T1000 (cell line): ENCODE data around the gene MALT1.
A peak's percentile ranks its signal among the peaks of the same experiment; 100 is the strongest.
"Not testable (repeated sequence)": the region's sequence is repeated elsewhere in the genome, so short reads cannot be mapped to it uniquely, and the experiment has no call there.

Experiments
- DNase-seq: peaks from one replicate; lab custom pipeline; 2025; ENCODE audit warnings: mixed read lengths; lab: John Stamatoyannopoulos, UW

MALT1 gene, protein sequence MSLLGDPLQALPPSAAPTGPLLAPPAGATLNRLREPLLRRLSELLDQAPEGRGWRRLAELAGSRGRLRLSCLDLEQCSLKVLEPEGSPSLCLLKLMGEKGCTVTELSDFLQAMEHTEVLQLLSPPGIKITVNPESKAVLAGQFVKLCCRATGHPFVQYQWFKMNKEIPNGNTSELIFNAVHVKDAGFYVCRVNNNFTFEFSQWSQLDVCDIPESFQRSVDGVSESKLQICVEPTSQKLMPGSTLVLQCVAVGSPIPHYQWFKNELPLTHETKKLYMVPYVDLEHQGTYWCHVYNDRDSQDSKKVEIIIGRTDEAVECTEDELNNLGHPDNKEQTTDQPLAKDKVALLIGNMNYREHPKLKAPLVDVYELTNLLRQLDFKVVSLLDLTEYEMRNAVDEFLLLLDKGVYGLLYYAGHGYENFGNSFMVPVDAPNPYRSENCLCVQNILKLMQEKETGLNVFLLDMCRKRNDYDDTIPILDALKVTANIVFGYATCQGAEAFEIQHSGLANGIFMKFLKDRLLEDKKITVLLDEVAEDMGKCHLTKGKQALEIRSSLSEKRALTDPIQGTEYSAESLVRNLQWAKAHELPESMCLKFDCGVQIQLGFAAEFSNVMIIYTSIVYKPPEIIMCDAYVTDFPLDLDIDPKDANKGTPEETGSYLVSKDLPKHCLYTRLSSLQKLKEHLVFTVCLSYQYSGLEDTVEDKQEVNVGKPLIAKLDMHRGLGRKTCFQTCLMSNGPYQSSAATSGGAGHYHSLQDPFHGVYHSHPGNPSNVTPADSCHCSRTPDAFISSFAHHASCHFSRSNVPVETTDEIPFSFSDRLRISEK

DNA sequence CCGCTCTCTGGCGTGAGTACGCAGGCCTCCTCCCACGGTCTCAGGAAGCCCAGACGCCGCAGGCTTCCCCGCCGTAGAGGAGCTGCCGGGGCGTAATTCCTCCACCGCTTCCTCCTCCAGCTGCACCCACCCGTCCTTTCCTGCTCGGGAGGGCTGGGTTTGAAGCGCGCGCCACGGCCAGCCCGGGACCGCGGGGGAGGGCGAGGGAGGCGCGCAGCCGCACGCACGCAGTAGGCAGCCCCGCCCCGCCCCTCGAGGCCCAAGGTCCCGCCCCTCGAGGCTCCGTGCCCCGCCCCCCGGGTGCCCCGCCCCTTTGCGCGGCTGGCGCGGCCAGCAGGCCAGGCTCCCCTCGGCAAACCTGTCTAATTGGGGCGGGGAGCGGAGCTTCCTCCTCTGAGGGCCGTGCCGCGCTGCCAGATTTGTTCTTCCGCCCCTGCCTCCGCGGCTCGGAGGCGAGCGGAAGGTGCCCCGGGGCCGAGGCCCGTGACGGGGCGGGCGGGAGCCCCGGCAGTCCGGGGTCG is at the start of gene MALT1:
Gene MALT1 (plus strand): TSS at position 355 of the 521 bp plus-strand sequence. CDS start 179 bp downstream, outside the sequence.
- peak; percentile 76 for DNase-seq

DNA sequence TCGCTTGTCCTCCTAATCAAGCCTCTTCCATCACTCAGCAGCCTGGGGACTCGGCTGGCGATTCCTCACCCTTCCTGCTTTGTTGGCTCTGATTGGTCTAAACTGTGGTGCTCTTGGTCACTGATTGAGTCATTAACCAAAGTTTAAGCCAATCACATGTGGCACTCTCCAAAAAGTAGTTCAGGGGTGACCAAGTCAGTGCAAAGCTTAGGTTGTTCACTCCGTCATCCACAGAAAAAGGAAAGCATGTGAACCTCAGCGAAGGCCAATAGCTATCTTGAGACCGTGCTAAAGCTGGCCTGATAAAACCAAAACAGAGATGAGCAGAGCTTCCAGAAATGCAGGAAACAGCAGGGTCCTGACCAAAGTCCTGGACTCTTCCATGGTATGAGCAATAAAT is 47.3 kb upstream of the MALT1 start:
- DNase-seq = no peak

DNA sequence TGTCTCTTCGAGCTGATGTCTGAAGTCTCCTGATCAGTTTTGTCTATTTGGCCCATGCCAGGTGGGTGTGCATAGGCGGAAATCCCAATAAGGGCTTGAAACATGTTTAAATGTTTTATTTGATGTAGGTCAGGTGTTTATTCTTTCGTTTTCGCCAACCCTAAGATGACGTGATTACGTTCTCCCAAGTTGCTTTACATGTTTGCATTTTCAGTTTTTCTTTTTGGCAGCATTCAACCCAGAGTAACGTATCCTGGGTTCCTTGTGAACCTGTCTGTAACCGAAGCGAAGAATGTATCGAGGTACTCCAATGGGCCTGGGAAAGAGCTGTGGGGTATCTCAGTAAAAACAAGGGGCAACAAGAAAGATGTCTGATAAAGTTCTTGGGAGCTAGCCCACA is 45.4 kb upstream of the MALT1 start:
- DNase-seq = no peak

DNA sequence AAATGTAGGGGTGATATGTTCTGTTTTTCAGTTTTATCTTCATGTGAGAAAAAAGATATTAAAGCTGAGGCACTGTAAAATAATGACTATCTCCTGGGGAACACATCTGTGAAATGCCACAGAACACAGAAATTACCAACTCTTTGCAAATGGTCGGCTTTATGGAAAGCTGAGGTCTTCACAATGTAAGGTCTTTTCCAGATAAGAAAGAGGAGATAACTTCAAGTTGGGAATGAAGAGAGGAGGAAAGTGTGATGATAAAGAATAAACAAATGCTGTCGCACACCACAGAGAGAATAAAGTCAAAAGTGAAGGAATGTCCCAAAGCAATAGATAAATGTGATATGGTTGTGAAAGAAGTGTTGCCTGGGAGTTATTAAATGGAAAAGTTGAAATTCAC is 41.2 kb upstream of the MALT1 start:
- DNase-seq = no peak

DNA sequence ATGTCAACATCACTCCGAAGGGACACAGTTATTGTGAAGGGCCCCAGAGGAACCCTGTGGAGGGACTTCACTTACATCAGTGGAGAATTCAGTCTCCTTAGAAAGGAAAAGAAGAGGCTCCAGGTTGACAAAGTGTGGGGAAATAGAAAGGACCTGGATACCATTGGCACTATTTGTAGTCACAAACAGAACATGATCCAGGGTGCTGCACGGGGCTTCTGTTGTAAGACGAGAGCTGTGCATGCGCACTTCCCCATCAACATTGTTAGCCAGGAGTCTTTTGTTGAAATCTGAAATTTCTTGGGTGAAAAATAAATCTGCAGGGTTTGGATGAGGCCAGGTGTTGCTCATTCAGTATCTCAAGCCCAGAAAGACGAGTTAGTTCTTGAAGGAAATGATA is 40.0 kb upstream of the MALT1 start:
- no peak for DNase-seq

DNA sequence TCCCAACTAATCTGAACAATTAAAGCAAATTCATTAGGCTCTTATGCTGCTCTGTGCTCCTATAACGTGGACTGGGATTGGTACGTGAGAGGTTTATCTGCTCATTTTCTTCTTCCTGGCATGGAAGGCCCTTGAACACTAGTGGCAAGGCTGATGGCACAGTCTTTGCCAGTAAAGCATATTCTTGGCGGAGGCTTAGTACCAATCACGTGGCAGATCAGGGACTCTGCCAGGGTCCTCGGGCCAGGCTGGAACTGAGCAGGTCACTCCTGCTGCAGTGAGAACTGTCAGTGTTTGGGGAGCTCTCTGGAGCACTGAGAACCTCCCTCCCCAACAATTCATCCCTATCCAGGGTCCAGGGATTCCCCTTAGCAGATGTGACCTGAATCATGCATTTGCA is 38.7 kb upstream of the MALT1 start:
- no peak for DNase-seq

DNA sequence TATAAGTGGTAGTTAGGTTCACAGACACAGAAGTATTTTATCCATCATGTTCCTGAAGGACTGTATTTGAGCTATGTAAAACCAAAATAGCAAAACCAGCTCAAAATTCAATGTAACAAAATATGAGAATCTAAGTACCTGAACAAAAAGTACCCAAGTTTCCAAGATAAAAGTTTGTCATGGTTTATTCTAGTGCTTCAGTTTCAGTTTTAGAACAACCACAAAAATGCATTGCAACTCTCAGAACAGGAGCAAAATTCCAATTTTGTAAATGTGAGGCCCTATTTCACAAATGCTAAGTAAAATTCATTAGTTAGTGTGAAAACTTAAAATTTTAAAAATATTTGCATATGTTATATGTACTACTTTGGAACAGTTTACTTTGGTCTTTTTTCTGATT is 37.4 kb upstream of the MALT1 start:
- no peak for DNase-seq

DNA sequence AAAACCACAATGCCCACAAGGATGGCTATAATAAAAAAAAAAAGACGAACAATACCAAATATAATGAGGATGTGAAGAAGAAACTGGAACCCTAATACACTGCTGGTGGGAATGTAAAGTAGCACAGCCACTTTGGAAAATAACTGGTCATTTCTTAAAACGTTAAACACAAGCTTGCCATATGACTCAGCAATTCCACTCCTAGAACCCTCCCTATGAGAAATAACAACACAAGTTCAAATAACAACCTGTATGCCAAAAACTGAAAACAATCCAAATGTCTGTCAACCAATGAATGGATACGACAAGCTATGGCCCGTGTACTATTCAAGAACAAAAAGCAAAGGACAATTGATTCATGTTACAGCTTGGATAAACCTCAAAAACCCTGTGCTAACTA is 35.4 kb upstream of the MALT1 start:
- DNase-seq = no peak

DNA sequence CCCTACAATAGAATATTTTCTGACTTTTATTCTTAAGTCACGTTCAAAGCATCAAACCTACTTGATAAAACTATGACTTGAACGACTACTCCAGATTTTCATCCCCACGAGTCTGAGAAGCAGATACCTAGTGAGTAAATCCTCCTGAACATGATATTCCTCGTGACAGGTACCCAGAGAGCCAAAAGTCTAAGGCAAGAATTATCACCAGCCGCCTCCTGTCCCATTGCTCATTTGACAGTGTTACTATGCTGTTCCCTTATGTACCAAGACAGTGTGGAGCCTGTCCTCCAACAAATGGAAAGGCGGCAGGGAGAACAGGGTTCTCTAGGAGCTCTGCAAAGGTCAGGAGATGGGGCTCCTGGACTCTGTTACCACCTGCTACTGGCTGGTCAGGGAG is 34.1 kb upstream of the MALT1 start:
- no peak for DNase-seq

DNA sequence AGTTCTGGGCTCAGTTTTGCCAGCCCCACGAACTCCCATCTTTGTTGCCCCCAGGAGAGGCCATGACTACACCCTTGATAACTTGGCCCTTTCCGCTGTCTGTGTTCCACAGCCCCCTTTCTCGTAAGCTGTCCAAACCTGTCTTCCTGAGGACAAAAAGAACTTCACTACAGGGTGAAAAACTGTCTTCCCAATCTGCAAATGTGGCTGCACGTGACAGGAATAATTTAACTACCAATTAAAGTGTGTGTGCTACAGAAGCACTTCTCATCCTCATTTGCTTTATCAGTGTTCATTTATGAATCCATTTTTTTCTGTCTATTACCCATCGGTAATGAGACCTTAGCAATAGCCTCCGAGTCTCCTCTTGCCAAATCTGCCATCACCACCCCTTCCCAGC is 33.3 kb upstream of the MALT1 start:
- no peak for DNase-seq

DNA sequence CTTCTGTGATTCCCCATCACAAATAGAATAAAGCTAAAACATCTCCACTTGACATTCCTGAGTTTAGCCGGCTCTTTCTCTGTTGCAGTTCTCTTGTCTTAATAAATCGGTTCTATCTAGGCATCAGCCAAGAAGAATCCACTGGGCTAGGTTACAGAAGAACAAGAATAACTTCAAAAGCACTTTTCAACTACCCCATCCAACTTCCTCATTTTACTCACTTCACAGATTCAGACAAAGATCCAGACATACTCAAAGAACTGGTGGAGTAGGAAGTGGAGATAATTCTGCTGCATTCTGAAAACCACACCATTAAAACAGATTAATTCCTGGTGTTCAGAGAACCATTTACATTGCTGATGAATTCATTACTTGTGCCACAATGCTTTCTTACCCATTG is 32.8 kb upstream of the MALT1 start:
- no peak for DNase-seq

DNA sequence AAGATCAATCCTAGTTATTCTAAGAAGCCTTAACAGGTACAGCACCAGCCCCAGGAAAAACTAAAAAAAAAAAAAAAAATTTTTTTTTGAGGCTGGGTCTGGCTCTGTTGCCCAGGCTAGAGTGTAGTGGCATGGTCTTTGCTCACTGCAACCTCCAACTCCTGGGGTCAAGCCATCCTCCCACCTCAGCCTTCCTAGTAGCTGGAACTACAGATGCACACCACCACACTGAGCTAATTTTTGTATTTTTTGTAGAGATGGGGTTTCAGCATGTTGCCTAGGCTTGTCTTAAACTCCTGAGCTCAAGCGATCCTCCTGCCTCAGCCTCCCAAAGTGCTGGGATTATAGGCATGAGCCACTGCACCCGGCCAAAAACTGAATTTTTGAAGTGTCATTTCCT is 32.0 kb upstream of the MALT1 start:
- no peak for DNase-seq

DNA sequence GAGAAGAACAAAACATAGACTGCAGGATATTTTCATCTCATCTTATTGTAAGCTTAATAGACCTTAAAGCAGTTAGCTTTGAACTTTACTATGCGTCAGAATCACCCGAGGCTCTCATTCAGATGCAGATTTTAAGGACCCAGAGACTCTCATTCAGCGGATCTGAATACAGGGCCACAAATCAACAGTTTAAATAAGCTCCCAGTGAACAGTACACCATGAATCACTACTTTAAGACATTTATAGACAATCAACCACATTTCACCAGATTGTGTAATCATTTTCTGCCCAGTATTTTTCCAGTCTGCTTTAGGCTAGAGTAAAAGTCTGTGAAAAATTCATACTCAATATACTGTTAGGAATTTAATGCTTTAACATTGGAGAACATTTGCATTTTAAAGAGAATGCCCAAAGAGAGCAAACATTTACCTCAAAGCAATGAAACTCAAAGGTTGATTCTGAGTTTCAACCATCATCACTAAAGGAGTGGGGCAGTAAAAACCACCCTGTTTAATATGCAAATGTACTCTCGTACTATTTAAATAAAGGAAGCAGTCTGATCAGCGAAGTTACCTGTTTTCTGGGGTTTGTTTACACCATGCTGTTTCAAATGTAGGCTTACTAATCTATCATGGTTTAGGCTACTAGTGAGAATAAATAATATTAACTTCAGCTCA is 31.4 kb upstream of the MALT1 start:
- no peak for DNase-seq

DNA sequence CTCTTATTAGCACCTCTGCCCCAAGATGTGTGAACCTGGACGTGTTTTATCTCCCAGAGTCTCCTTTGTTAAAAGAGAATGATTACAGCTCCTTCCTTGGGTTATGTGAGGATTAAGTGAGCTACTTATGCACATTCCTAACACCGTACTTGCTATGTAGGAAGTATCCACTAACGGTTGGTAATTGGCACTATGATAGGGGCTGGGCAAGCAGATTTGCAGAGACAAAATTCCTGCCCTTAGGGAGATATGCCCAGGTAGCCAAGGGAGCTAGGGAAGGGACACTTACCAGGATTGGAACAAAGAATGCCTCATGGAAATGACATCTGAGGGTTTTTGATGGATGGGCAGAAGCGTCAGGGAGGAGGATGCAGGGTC is 30.8 kb upstream of the MALT1 start:
- DNase-seq = no peak

DNA sequence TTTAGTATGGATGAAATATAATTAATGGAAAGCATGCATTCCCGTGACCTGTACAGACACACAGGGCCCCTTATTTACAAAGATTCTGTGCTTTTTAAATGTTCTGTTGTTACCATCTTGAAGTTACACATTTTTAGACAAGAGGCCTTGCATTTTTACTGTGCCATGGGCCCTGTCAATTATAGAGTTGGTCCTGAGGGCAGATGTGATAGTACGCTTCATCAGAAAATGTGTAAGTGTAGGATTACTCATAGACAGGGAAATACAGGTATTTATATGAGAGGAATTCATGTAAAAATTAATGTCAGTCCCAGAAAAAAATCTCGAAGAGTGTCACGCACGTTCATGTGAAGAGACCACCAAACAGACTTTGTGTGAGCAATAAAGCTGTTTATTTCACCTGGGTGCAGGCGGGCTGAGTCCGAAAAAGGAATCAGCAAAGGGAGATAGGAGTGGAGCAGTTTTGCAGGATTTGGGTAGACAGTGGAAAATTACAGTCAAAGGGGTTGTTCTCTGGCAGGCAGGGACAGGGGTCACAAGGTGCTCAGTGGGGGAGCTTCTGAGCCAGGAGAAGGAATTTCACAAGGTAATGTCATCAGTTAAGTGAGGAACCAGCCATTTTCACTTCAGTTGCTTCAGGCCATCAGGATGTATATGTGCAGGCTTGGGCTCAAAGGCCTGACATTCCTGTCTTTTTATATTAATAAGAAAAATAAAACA is 30.2 kb upstream of the MALT1 start:
- DNase-seq = no peak

DNA sequence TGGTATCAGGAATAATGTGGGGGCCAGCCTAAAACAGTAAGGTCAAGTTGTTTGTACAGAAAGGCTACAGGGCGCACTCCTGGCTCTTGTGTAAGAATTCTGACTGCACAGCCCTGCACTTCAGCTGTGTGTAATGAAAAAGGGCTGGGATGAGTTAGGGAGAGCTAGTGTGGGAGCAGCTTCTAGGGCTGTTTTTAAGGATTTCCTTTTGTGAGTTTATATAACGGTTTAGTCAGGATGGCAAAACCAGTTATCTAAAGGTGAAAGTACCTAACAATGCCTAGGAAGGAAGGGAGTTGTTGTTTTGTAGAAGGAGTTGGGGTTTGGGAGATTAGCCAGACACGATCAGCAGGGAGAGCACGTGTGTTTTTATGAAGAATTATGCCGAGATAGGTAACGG is 27.7 kb upstream of the MALT1 start:
- not testable (repeated sequence) for DNase-seq

DNA sequence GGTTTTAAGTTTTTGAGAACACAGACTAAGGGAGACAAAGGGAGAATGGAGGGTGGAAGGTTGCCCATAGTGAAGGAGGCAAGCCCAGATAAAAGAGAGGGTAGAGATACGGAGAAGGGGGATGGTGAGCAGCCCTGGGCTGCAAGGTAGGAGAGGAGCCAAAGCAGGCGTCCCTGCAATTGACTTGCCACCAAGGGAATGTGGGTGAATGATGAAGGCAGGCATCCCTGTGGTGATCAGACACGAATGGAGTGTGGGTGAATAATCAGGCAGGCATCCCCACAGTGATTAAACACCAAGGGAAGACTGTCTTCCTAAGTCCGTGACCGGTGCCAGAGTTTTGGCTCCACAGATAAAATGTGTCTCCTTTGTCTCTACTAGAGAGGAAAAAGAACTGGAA is 25.9 kb upstream of the MALT1 start:
- no peak for DNase-seq

DNA sequence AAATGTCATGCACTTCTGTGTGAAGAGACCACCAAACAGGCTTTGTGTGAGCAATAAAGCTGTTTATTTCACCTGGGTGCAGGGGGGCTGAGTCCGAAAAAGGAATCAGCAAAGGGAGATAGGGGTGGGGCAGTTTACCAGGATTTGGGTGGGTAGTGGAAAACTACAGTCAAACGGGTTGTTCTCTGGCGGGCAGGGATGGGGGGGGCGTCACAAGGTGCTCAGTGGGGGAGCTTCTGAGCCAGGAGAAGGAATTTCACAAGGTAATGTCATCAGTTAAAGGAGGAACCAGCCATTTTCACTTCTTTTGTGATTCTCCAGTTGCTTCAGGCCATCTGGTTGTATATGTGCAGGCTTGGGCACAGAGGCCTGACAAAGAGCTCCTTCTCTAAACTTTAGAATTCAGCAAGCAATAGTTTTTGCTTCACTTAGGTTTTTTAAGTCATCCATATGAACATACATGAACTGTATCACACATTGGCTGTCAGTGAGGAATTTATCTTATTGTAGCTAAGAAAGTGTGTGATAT is 24.9 kb upstream of the MALT1 start:
- DNase-seq = no peak

DNA sequence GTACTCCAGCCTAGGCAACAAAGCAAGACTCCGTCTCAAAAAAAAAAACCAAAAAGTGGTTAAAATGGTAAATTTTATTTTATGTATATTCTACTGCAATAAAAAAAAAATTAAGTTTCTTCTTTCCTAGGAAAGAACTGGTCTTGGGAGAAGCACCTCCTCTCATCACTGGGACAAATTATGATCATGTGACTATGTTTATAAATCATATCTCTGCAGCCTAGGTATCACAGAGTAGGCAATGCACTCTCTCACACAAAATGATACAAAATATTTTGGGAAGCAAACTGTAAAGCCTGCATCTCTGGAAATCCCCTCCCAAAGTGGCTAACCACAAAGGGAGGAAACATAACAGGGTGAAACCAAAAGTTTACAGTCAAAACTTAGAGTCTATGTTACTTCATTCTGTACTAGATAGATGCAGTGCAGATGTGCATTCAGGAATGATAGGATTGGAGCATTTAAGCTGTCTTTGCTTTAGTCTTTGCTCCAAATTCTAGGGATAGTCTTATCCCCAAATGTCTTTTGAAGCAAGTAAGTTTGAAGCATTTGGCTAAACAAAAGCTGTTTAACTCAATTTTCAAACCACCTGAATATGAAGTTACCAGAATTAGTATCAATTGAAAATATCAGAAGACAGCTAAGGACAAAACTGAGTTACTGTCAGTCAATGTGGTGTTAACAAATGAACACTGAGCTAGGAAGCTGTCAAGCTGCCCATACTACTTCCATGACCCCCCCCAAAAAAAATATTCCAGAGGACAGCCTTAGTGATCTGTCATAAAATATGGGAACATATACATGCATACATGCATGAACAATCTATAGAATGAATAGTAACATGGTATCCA is 21.1 kb upstream of the MALT1 start:
- no peak for DNase-seq

DNA sequence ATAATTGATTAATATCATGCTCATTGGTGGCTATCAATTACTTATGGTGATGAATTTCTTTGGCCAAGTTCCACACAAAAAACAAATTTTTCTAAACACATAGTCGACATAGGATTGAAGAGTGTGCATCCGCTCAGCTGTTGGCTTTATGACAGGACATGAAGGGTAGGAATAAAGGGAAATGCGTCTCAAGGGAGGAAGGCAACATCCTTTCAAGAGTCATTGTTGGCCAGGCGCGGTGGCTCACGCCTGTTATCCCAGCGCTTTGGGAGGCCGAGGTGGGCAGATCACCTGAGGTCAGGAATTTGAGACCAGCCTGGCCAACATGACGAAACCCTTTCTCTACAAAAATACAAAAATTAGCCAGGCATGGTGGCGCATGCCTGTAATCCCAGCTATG is 20.4 kb upstream of the MALT1 start:
- DNase-seq = not testable (repeated sequence)
